PC-9 (cell line): ENCODE results near the gene DNAJA2. TPM values are rescaled to one million over a fixed set of nuclear protein-coding genes. Genes with fewer than 3 reads are reported as not detected.

Experiments used
- BruUV-seq: library from RNA; stranded (reverse); fragments of 400-500 nt; replicated peaks from 2 replicates; lab custom pipeline; 2021; lab: Mats Ljungman, UMichigan
- CTCF ChIA-PET: fragments of 300-600 bp; sonication (Branson Sonifier 250); formaldehyde crosslinking; loops from one replicate; lab custom pipeline; 2022; ENCODE audit warnings: antibody characterized with exemption; lab: Charles Lee
- POLR2A ChIA-PET: fragments of 300-600 bp; sonication (Branson Sonifier 250); formaldehyde crosslinking; loops from one replicate; lab custom pipeline; 2022; ENCODE audit warnings: antibody characterized with exemption; ENCODE audit not compliant: unreplicated experiment; lab: Charles Lee
- DNase-seq, 2 experiments: peaks; one replicate each; pipeline versions ENCODE4 v3.0.0 to v3.0.0-alpha.2; 2015 to 2022; ENCODE audit warnings: mixed read lengths in 1 of 2
- H2AFZ ChIP-seq: fragments of 200-600 bp; sonication (generic); 2 replicates; pipeline ENCODE4 v1.8.1; 2017; ENCODE audit warnings: antibody characterized with exemption
- H3F3A ChIP-seq: fragments of 200-600 bp; sonication (generic); 2 replicates; pipeline ENCODE4 v1.8.1; 2017; ENCODE audit warnings: antibody characterized with exemption, mild to moderate bottlenecking, low read depth; ENCODE audit not compliant: insufficient read depth
- H3K27ac ChIP-seq: fragments of 200-600 bp; sonication (generic); 2 replicates; pipeline ENCODE4 v1.6.1; 2016; ENCODE audit warnings: mixed run types
- H3K27me3 ChIP-seq: fragments of 200-600 bp; sonication (generic); 2 replicates; pipeline ENCODE4 v1.6.1; 2016; ENCODE audit warnings: low read depth, mixed run types; ENCODE audit not compliant: insufficient read depth
- H3K36me3 ChIP-seq: fragments of 200-600 bp; sonication (generic); 2 replicates; pipeline ENCODE4 v1.6.1; 2016; ENCODE audit warnings: low read depth, mixed run types
- H3K4me1 ChIP-seq: fragments of 200-600 bp; sonication (generic); replicated peaks from 2 replicates; pipeline ENCODE4 v1.6.1; 2016; ENCODE audit warnings: mixed run types; ENCODE audit not compliant: insufficient read depth
- H3K4me2 ChIP-seq: fragments of 200-600 bp; sonication (generic); 2 replicates; pipeline ENCODE4 v1.6.1; 2017; ENCODE audit warnings: mixed run types
- H3K4me3 ChIP-seq: fragments of 200-600 bp; sonication (generic); 2 replicates; pipeline ENCODE4 v1.6.1; 2016; ENCODE audit warnings: mixed run types
- H3K79me2 ChIP-seq: fragments of 200-600 bp; sonication (generic); 2 replicates; pipeline ENCODE4 v1.6.1; 2017; ENCODE audit warnings: low read depth, mixed run types
- H3K9me2 ChIP-seq: fragments of 200-600 bp; sonication (generic); 2 replicates; pipeline ENCODE4 v1.8.1; 2017; ENCODE audit warnings: mild to moderate bottlenecking; ENCODE audit not compliant: insufficient read depth
- H3K9me3 ChIP-seq: fragments of 200-600 bp; sonication (generic); 2 replicates; pipeline ENCODE4 v1.8.1; 2016; ENCODE audit warnings: low read depth; ENCODE audit not compliant: insufficient read depth
- H4K20me1 ChIP-seq: fragments of 200-600 bp; sonication (generic); 2 replicates; pipeline ENCODE4 v1.8.1; 2017; ENCODE audit not compliant: insufficient read depth
- CTCF ChIP-seq: fragments of 200-600 bp; sonication (generic); conservative IDR thresholded peaks from 2 replicates; pipeline ENCODE4 v1.6.1; 2017; ENCODE audit warnings: mixed run types, antibody characterized with exemption, mild to moderate bottlenecking, moderate library complexity
- EZH2 ChIP-seq: fragments of 200-600 bp; sonication (generic); IDR thresholded peaks from 2 replicates; pipeline ENCODE4 v1.8.0; 2017; ENCODE audit warnings: antibody characterized with exemption, low read depth
- intact Hi-C: fragments of 100-400 bp; cut with micrococcal nuclease; formaldehyde crosslinking; loops from one replicate; pipeline ENCODE4 v1.10.0; 2022; ENCODE audit not compliant: unreplicated experiment
- total RNA-seq: library from RNA; stranded (reverse); gene quantifications from 2 replicates; pipeline ENCODE4 v1.2.3, GENCODE V29; 2021

Gene DNAJA2
- total RNA-seq, 1 experiment from 2014 or later: 89.8 TPM

GRCh38 chr16:46916980-46917379 is 56.5 kb downstream of the DNAJA2 start:
- Histone ChIP-seq H3K9me2 (no peaks in the 10 kb centered on the region), H3F3A (no peaks in the 10 kb centered on the region), H3K4me3 (no peak overlapping the region), H3K36me3 (peaks cover 28% of the 10 kb centered on the region; the same call in 1 of the 2 replicates), H4K20me1 (peaks cover 25% of the 10 kb centered on the region), H3K27me3 (no peaks in the 10 kb centered on the region), H3K4me1 (no peaks in the 10 kb centered on the region), H3K4me2 (no peak overlapping the region), H3K27ac (no peak overlapping the region), H3K9me3 (no peaks in the 10 kb centered on the region), H3K79me2 (no peaks in the 10 kb centered on the region), H2AFZ (no peak overlapping the region)
- no peak for DNase-seq
- intact Hi-C loops: no loop called here
- TF ChIP-seq CTCF: no peak
- no peak for TF ChIP-seq EZH2
- BruUV-seq: no TSS peak
- ChIA-PET POLR2A (no interaction called here), CTCF (interaction anchor here (0.6 kb wide), 1 partner anchor 61 kb away, joined by 3 read pairs; no protein-coding TSS in a partner anchor)

- Histone ChIP-seq H3K4me3 (no peak overlapping the region), H2AFZ (no peak overlapping the region), H3F3A (peaks cover 5% of the 10 kb centered on the region; the same call in 1 of the 2 replicates), H3K4me2 (no peak overlapping the region), H3K27me3 (no peaks in the 10 kb centered on the region), H3K4me1 (no peaks in the 10 kb centered on the region), H3K27ac (no peak overlapping the region), H4K20me1 (peaks cover 23% of the 10 kb centered on the region), H3K36me3 (peaks cover 32% of the 10 kb centered on the region; the same call in 1 of the 2 replicates), H3K9me2 (no peaks in the 10 kb centered on the region), H3K79me2 (no peaks in the 10 kb centered on the region), H3K9me3 (no peaks in the 10 kb centered on the region)
- ChIA-PET CTCF (no interaction called here), POLR2A (no interaction called here)
- TF ChIP-seq EZH2 (no peak), CTCF (no peak)
- intact Hi-C loops: no loop called here
- no TSS peak for BruUV-seq
- no peak for DNase-seq
Observed at GRCh38 chr16:46915483-46916025, 57.9 kb downstream of the DNAJA2 start.

- no peaks in the 10 kb centered on the region for H3K9me3 ChIP-seq
- H2AFZ ChIP-seq: no peak overlapping the region
- no TSS peak for BruUV-seq
- CTCF ChIA-PET: no interaction called here
- H3F3A ChIP-seq: peaks cover 5% of the 10 kb centered on the region; the same call in 1 of the 2 replicates
- no peaks in the 10 kb centered on the region for H3K27me3 ChIP-seq
- no peak overlapping the region for H3K4me3 ChIP-seq
- POLR2A ChIA-PET: no interaction called here
- DNase-seq: no peak
- no peaks in the 10 kb centered on the region for H3K9me2 ChIP-seq
- no peaks in the 10 kb centered on the region for H3K4me1 ChIP-seq
- H3K36me3 ChIP-seq: peaks cover 36% of the 10 kb centered on the region; the same call in 1 of the 2 replicates
- no peak overlapping the region for H3K27ac ChIP-seq
- TF ChIP-seq CTCF: no peak
- TF ChIP-seq EZH2: no peak
- H3K4me2 ChIP-seq: no peak overlapping the region
- intact Hi-C loops: no loop called here
- H4K20me1 ChIP-seq: peaks cover 17% of the 10 kb centered on the region
- H3K79me2 ChIP-seq: no peaks in the 10 kb centered on the region
Observed at GRCh38 chr16:46914556-46915201, 58.8 kb downstream of the DNAJA2 start.
